HL-60/S4 treated with phorbol 12-myristate 13-acetate at 8.2 ng/mL for 4 days and 3 days (cell line): ENCODE results near the gene CARD19.

Experiments used
- in situ Hi-C: fragments of 300-500 bp; cut with MboI; formaldehyde crosslinking; loops from 2 replicates; pipeline ENCODE4 v1.15.0; 2022; ENCODE audit warnings: low sequenced_read_pairs

CARD19 gene

DNA sequence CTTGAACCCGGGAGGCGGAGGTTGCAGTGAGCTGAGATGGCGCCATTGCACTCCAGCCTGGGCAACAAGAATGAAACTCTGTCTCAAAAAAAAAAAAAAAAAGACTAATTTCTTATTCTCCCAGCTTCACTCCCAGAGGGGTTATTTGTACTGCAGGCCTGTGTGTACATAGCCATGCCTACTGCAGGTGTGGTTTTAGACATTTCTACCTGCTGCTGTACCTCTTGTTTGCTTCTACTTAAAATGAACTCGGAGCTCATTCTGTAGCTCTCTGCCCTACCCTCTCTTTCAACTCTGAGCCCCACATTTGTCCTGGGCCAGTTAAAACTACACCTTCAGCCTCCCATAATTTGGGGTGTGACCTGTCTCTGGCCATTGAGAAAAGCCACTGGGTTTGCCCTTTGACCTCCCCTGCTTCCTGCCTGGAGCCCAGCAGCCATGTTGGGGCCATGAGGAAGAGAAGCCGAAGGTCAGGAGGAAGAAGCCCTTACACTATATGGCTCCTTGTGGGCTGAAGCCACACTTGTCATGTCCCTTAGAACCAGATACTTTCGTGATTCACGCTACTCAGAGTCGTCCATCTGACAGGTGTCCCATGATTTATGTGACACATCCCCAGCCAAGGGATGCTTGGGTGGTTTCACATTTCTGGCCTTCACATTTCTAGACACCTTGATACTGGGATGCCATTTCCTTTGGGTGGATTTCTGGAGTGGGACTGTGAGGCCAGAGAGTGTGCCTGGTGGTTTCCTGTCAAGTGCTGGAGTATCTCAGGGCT, 9.4 kb upstream of the CARD19 start:
- in situ Hi-C loops, result no loop called here

DNA sequence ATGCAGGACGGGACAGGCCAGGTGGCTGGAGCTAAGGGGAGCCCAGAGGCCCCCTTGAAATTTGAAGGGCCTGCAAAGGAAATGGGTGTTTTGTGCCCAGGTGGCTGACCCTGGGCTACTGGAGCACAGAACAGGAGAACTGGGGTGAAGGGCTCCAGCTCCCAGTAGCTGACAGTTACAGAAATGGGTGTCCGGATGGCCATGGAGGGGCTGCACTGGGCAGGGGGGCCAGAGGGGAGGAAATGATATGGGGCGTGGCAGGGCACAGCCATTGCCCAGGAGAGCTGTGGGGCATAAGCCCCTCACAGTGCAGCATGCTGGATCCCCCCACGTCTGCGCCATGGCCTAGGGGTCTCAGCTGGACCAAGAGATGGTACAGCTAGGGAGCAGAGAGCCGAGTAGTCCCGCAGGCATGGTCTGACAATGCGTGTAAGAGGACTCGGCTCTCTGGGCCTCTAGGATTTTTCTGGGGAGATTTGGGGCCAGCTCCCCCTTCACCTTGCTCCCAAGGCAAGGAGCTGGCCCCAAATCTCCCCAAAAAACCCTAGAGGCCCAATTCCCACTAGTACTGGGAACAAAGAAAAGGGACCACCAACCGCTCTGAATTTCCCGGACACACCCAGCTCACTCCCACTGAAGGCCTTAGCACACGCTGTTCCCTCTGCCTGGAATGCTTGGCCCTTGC, 7.9 kb upstream of the CARD19 start:
- in situ Hi-C loops, result no loop called here

DNA sequence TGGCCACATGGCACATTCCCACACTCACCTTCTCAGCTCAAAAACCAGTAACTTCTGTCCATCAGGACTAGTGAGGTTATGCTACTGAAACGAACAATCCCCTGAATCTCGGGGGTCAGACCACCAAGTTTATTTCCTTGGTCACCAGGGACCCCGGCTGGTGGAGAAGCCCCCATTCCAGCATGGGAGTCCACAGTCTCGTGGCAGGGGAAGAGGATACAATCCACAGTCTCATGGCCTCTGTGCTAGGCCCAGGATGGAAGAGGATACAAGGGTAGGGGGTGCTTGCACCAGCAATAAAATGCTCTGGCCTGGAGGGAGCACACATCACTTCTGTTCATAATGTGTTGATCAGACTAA, 7.4 kb upstream of the CARD19 start:
- in situ Hi-C loops, result no loop called here

DNA sequence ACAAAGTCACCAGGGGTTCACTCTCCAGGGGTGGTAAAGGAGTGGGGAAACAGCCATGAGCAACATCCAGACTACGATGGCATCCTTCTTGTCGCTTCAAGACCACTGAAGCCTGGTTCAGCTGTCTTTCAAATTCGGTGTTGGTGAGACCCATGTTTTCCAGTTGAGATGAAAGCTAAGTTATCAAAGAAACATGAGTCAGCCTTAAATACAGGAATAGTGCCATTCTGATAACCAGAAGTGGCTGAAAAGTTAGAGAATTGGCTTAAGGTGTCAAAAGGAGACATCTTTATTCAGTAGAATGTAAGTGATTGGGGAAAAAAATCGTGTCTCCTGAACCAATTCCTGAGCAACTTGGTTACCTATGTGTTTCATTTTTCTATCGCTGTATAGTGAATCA, 7.0 kb upstream of the CARD19 start:
- in situ Hi-C loops, result no loop called here

DNA sequence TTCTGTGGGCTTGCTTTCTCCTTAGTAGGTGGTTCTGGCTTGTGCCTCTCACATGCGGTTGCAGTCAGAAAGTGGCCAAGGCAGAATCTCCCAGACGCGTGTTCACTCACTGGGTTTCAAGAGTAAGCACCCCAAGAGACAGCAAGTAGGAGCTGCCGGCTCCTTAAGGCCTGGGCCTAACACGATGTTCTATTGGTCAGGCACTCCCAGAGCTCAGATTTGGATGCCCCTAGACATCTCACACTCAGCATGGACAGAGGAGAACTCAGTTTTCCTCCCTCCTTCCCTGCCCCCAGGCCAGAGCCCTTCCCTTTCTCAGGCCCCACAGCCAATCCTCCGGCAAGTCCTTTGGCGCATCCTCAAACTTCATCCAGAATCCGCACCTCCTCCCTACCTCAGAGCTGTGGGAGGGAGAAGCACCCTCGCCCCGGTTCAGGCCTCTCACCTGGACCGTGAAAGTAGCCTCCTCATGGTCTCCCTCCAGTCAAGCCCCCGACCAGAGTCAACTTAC, 6.5 kb upstream of the CARD19 start:
- in situ Hi-C loops, result no loop called here

DNA sequence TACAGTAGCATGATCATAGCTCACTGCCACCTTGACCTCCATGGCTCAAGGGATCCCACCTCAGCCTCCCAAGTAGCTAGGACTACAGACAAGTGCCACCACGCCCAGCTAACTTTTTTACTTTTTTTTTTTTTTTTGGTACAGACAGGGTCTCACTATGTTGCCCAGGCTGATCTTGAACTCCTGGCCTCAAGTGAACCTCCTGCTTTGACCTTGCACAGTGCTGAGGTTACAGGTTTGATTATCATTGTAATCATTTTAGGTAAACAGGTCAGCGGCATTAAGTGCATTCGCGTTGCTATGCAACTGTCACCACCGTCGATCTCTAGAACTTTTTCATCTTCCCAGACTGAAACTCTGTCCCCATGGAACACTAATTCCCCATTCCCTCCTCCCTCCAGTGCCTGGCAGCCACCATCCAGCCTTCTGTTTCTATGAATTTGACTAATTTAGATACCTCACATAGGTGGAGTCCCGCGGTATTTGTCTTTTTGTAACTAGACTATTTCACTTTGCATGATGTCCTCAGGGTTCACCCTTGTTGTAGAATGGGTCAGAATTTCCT, 5.8 kb upstream of the CARD19 start:
- in situ Hi-C loops, result no loop called here

DNA sequence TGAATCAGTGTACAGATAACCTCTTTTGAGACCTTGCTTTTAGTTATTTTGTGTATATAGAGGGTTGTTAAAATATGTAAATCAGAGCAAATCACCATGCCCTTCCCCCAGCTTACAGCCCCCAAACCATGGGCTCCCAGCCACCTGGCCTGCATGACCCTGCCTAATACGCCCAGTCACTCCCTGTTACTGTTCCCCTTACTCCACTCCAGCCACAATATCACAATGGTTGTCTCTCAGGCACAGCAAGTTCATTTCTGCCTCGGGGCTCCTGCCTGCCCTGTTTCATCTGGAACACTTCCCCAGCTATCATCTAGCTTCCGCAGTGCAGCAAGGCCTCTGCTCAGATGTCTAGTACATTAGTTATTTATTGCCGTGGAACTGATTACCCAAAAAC, 5.0 kb upstream of the CARD19 start:
- in situ Hi-C loops, result no loop called here

DNA sequence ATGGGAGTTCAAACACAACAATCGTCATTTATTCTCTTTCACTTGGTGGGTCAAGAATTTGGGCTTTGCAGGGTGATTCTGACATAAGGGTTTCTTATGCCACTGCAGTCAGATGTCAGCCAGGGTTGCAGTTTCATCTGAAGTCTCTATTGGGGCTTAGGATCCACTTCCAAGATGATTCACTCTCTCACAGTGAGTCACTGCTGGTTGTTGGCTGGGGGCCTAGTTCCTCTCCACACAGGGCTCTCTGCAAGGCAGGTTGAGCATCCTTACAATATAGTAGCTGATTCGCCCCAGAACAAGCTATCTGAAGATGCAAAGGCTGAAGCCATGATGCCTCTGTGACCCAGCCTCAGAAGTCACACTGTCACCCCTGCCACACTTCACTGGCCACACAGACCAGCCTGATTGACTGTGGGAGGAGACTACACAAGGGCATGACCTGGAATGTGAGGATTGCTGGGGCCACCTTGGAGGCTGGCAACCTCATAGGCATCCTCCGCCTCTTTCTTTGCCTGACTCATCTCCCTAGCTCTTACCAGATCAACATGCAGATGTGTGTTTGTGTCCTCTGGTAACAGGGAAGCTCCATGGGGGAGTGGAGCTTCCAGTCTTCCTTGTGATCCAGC, 4.5 kb upstream of the CARD19 start:
- in situ Hi-C loops, result no loop called here

DNA sequence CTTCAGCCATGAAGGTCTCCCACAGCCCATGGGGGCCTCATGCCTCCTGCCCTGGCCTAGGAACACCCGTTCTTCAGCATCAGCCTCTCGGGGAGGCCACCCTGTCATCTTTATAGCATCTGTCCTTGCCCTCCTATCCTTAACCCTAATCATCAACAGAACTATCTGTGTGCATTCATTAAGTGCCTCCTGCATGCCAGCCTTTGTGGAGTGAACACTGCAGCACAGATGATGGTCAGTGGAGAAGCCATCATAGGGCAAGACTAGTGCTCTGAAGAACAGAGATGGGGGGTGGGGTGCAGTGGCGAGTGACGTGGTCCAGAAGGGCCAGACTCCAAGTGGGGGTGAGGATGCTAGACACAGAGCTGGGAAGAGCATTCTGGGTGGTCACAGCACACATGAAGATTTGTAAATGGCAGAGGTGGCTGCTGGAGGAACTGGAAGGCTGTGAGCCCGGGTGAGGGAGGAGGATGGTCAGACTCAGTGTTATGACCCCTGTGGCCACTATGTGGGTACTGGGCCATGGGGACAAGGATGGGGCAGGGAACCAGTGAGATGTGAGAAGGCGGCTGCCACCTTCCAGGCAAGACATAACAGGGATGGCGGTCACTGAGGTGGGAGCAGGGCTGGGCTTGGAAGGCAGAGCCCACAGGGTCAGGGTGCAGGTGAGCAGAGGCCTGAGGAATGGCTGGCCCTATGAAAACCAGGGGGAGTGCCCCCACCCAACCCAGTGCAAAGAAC, 3.6 kb upstream of the CARD19 start:
- in situ Hi-C loops, result no loop called here

DNA sequence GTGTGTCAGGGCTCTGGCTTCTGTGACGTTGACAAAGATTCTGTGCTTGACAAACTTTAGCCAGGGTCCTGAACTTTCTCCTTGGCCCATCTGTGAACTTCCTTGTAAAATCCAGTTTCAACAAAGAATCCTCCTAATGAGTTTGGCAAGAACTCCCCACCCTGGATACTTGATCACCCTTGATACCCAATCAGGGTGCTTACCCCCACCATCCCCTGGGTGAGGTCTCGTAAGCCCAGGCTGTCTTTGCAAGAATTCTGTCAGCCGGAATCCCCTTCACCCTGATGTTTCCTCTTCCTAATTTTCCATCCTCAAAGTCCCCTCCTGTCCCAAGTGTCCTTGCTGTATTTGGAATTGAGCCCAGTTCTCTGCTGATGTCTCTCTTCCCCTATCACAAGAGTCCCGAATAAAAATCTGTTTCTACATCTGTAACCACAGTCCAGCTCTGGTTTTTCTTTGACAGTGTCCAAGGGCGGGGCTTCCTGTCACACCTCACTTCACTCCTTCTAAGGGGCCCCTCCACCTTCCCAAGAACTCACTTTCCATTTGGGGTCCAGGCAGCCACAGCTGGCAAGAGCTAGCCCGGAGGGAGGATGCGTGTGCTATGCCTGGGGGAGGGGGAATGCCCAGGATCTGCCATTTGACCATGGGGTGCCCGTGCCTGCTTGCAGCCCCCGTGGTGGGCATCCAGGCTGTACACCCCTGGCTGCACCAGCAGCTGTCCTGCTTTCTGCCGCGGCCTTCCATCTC, 2.7 kb upstream of the CARD19 start:
- in situ Hi-C loops, result no loop called here

DNA sequence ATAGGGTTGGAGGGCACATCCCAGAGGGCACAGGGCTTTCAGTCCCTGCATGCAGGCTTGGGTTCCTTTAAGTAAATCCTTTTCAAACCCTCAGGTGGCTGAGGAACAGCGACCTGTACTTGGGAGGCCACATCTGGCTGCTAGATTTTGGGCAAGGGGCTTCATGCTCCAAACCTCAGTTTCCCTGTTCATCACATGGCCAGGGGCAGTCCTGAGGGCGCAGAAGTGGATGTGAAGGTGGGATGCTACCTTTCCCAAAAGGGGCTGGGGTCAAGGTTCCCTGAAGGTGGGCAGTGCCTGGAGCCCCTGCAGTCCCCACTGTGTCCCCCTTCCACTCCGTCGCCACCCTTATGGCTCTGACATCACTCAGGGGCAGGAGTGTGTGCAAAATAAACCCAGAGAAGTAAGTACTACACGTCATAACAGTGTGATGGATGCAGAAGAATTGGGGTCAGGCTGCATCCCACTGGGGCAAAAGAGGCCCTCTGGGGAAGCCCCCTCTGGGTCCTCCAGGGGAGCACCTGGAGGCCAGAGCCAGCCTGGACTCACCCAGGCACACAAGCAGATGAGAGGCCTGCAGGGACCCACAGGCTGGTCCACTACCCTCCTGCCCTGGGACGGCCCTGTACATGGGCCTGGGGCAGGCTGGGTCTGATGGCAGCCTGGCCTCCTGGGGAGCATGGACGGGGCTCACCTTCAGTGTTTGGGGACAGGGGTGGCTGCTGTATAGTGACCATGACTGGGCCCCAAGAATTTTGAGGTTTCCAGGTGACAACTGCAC, 1.9 kb upstream of the CARD19 start:
- in situ Hi-C loops, result no loop called here

DNA sequence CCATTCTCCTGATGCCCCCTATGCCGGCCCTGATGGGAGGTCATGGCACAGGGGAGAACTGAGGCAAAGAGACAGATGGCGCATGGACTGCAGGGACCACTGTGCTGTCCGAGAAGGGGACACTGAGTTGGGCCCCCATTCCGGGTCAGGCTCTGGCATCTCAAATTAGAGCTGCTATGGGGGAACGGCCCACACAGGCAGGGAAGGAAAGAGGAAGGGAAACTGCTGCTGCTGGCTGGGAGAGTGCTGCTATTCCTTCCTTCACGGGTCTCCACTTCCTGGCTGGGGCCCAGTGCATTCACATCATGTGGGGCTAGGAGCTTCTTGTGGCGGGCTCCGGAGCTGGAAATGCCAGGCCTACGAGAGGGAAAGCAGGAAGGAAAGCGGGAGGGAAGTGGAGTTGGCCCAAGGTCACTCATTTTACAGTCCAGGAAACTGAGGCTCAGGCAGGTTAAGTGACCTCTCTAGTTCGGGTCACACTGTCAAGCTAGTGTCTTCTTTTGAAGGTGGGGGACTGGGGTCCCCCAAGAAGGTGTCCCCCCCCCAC, 1.3 kb upstream of the CARD19 start:
- in situ Hi-C loops, result no loop called here

DNA sequence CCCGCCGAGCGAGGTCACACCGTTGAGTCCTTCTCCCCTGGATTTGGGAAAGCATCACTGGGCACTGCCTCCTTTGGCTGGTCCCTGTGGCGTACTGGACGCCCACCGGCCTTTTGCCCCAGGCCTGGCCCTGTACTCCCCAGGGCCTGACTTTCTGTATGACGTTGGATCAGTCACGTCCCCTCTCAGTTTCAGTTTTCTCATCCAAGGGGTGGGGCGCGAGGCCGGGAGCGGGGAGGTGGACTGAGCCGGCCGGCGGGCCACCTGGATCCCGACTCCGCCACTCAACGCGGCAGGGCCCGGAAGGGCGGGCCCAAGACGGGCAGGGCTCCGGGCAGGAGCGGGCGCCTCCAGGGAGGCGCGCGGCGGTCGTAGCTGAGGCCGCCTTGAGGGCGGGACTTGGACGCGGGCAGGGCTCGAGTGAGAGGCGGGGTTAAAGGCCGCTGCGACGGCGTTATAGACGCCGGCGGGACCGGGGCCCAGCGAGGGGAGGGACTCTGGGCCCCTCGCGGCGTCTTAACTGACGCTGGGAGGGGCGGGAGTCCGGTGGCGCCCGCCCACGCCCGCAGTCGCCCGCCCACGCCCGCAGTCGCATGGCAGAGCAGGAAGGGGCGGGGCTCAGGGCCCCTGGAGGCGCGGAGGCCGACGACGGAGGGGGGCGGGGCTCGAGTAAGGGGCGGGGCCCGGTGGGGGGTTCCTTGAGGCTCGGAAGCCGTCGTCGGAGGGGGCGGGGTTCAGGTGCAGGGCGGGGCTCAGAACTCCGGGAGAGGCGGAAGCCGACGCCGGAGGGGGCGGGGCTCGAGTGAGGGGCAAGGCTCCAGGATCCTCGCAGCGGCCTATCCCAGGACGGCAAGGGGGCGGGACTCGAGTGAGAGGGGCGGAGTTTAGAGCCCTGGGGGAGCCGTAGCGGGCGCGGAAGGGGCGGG, 549 bp upstream of the CARD19 start:
- in situ Hi-C loops, result no loop called here

DNA sequence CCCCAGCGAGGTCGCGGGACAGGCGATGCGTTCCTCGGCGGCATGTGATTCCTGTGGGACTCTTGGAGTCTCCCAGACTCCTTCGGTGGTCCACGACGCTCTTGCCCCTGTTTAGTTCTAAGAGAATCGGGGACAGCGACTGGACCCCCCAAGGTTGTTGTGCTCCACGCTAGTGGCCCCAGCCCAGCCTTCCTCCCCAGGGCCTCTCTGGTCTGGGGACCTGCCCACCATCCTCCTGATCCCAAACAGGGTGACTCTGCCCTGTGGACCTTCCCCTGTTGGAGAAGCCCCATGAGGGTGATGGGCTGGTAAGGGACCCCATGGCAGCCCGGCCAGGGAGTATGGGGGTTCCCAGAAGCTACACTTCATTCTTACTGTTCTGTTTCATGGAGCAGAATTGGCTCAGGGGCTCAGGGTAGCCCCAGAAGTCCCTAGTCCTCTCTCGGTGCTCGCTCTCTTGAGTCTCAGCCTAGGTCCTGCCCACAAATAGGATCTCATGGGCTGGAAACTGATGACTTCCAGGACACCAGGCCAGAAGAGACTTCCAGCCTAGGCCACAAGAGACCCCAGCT, 880 bp downstream of the CARD19 start:
- in situ Hi-C loops, result no loop called here

DNA sequence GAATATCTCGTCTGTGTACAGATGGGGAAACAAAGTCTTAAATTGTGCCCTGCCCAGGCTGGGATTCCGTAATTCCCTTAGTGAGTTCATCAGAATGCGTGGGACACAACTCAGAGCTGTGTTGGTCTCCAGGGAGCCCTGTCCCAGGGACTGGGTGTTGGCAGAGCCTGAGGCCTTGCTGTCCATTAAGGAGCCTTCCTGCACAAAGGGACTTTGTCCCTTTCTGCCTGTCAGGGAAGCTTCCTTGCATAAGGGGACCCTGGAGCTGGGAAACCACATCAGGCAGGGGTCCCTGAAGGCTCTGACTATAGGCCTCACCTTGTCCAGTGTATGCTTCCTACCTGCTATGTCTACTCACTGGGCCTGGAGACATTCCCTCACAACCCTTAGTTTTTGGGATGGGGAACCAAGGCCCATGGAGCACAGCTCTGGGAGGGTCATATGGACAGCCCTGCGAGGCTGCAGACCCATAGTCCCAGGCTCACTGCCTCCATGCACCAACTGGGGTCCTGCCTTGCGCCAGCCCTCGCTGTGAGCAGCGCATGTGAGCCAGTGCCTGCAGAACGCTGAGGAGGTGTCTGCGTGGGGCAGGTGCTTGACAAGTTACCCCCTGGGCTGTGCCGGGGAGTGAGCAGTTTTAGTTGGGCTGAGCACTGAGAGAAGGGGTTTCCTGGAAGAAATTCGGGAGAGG, 1.6 kb downstream of the CARD19 start:
- in situ Hi-C loops, result no loop called here

DNA sequence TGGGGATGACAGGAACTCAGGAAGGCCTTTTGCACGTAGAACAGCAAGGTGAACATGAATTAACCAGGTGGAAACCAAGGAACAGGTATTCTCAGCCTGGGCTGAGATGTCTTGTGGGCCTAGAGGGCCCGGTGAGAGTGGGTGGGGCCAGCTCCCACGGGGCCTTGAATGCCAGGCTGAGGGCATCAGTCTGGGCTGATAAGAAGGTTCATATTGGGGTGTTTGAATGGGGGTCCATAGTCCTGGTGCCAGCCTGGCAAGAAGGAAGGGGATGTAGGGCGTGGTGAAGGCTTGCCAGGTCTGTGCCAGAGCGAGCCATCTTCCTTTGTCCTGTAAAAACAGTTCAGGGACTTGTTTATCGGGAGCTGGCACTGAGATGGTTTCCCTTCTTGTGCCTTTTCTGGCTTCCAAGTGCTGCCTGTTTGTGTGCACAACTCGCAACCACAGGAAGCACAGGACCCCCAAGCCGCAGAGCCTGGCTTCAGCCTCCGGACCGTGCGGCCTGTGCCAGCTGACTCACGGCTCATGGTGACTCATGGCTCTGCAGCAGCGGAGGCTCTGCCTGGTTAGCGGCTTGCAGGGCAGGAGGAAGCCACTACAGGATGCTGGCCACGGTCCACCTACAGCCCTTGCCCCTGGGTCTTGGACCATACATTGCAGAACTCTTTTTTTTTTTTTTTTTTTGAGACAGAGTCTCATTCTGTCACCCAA, 2.4 kb downstream of the CARD19 start:
- in situ Hi-C loops, result no loop called here
